ENCODE results near the gene FOXN3. TPM values are rescaled to one million over a fixed set of nuclear protein-coding genes. Genes with fewer than 3 reads are reported as not detected.

FOXN3 gene
- 10 to 100 TPM; 26.9 to 32.0 (median 27.8) TPM for polyA plus RNA-seq (ENCODE audit: insufficient read length in 3 of 3)
- long read RNA-seq, donor 1, partial matches to known transcripts = 0 of 5 reads
- long read RNA-seq, donor 1, other reads (novel, unspliced or antisense) = 0 of 5 reads
- long read RNA-seq, donor 2, partial matches to known transcripts = 0 of 4 reads
- long read RNA-seq, donor 2, other reads (novel, unspliced or antisense) = 0 of 4 reads
- long read RNA-seq, donor 3, partial matches to known transcripts = 0 of 7 reads
- long read RNA-seq, donor 3, other reads (novel, unspliced or antisense) = 0 of 7 reads
- long read RNA-seq, donor 4, partial matches to known transcripts = 0 of 2 reads
- long read RNA-seq, donor 4, other reads (novel, unspliced or antisense) = 0 of 2 reads
- long read RNA-seq, donor 5, partial matches to known transcripts = 0 of 4 reads
- long read RNA-seq, donor 5, other reads (novel, unspliced or antisense) = 0 of 4 reads
- long read RNA-seq, donor 6, partial matches to known transcripts = 0 of 5 reads
- long read RNA-seq, donor 6, other reads (novel, unspliced or antisense) = 0 of 5 reads
- long read RNA-seq, donor 7, partial matches to known transcripts = 0 of 8 reads
- long read RNA-seq, donor 7, other reads (novel, unspliced or antisense) = 0 of 8 reads
- long read RNA-seq, donor 8, partial matches to known transcripts = 5 of 13 reads
- long read RNA-seq, donor 8, other reads (novel, unspliced or antisense) = 0 of 13 reads
- long read RNA-seq, donor 9, transcript FOXN3-214 (6 exons, 2,692 nt) = major isoform, 5 of 5 reads
- long read RNA-seq, donor 9, partial matches to known transcripts = 0 of 5 reads
- long read RNA-seq, donor 9, other reads (novel, unspliced or antisense) = 0 of 5 reads
- long read RNA-seq, donor 10, partial matches to known transcripts = 0 of 7 reads
- long read RNA-seq, donor 10, other reads (novel, unspliced or antisense) = 0 of 7 reads
- long read RNA-seq, donor 11, partial matches to known transcripts = 0 of 2 reads
- long read RNA-seq, donor 11, other reads (novel, unspliced or antisense) = 0 of 2 reads
- long read RNA-seq, donor 12, transcript FOXN3-214 (6 exons, 2,692 nt) = major isoform, 6 of 27 reads
- long read RNA-seq, donor 12, partial matches to known transcripts = 19 of 27 reads
- long read RNA-seq, donor 12, other reads (novel, unspliced or antisense) = 0 of 27 reads
- long read RNA-seq, donor 13, transcript FOXN3-214 (6 exons, 2,692 nt) = major isoform, 5 of 8 reads
- long read RNA-seq, donor 13, partial matches to known transcripts = 0 of 8 reads
- long read RNA-seq, donor 13, other reads (novel, unspliced or antisense) = 0 of 8 reads
- long read RNA-seq, donor 14 = 0 reads
- long read RNA-seq, donor 15 = 0 reads
- long read RNA-seq, donor 16, transcript FOXN3-214 (6 exons, 2,692 nt) = major isoform, 6 of 7 reads
- long read RNA-seq, donor 16, partial matches to known transcripts = 0 of 7 reads
- long read RNA-seq, donor 16, other reads (novel, unspliced or antisense) = 0 of 7 reads

GRCh38 chr14:89417091-89417464 lies at the start of gene FOXN3:
TSS of gene FOXN3 (minus strand) at chr14:89417233. CDS start at chr14:89412476, 4,757 bp downstream.
- peak; percentile 90 for DNase-seq

- DNase-seq = no peak
These were observed 49.5 kb upstream of the FOXN3 start for GRCh38 chr14:89466484-89466883.

GRCh38 chr14:89465876-89466275 lies 48.8 kb upstream of the FOXN3 start:
- no peak for DNase-seq

- no peak for DNase-seq
These were observed 44.2 kb upstream of the FOXN3 start for GRCh38 chr14:89461256-89461655.

GRCh38 chr14:89458713-89459420 lies 41.8 kb upstream of the FOXN3 start:
- no peak for DNase-seq

GRCh38 chr14:89457007-89457406 lies 40.0 kb upstream of the FOXN3 start:
- DNase-seq = no peak

GRCh38 chr14:89455412-89455811 lies 38.4 kb upstream of the FOXN3 start:
- DNase-seq = no peak

GRCh38 chr14:89454996-89455395 lies 38.0 kb upstream of the FOXN3 start:
- DNase-seq = no peak

GRCh38 chr14:89452281-89452680 lies 35.2 kb upstream of the FOXN3 start:
- DNase-seq = no peak

GRCh38 chr14:89451229-89451628 lies 34.2 kb upstream of the FOXN3 start:
- DNase-seq = no peak

- no peak for DNase-seq
These were observed 30.3 kb upstream of the FOXN3 start for GRCh38 chr14:89447182-89447944.

- DNase-seq = no peak
These were observed 28.4 kb upstream of the FOXN3 start for GRCh38 chr14:89445273-89445973.

GRCh38 chr14:89444516-89445125 lies 27.6 kb upstream of the FOXN3 start:
- DNase-seq = no peak

- no peak for DNase-seq
These were observed 27.0 kb upstream of the FOXN3 start for GRCh38 chr14:89444044-89444443.

- no peak for DNase-seq
These were observed 26.1 kb upstream of the FOXN3 start for GRCh38 chr14:89443042-89443629.

- DNase-seq = no peak
These were observed 25.2 kb upstream of the FOXN3 start for GRCh38 chr14:89442280-89442679.

GRCh38 chr14:89440986-89441909 lies 24.2 kb upstream of the FOXN3 start:
- DNase-seq = no peak
